ENCODE measurements around the gene ACAD9. TPM values are rescaled to one million over a fixed set of nuclear protein-coding genes. Genes with fewer than 3 reads are reported as not detected.

Gene ACAD9
- total and polyA plus RNA-seq, 10 of the 15 experiments (the other 5 are each of a cell fraction or from before 2014, with no cell fraction given): 12.7 to 63.1 (median 43.7) TPM

GRCh38 chr3:128908951-128909350 lies 29.5 kb downstream of the ACAD9 start (continued):
- TF ChIP-seq HSF1 (IDR thresholded peaks at IDR 0.05; ENCODE audit: low read depth, low read length): no peak

GRCh38 chr3:128910006-128910405 lies 30.6 kb downstream of the ACAD9 start:
- Histone ChIP-seq H3K9ac (ENCODE audit: control insufficient read depth, insufficient read depth, low read length) (no peak overlapping the region), H3K9me3 (replicated peaks; ENCODE audit: control insufficient read depth, insufficient read depth, low read length) (no peaks in the 10 kb centered on the region), H3K36me3 (ENCODE audit: control insufficient read depth in 2 of 2, insufficient read depth in 2 of 2, low read length in 1 of 2) (peaks cover 17 to 29% of the 10 kb centered on the region in 2 experiments), H3K27ac (ENCODE audit: control insufficient read depth, insufficient read depth) (no peak overlapping the region), H3K4me1 (ENCODE audit: control insufficient read depth, insufficient read depth, low read length) (no peaks in the 10 kb centered on the region), H3K4me2 (ENCODE audit: control insufficient read depth, insufficient read depth) (no peak overlapping the region), H3K27me3 (replicated peaks in 1 of 2; ENCODE audit: control insufficient read depth in 2 of 2, insufficient read depth in 2 of 2, low read length in 1 of 2) (no peaks in the 10 kb centered on the region), H2AFZ (ENCODE audit: control insufficient read depth, low read depth, low read length) (no peak overlapping the region), H3K79me2 (ENCODE audit: control insufficient read depth, insufficient read depth, low read length) (no peaks in the 10 kb centered on the region), H3K4me3 (no peak overlapping the region), H4K20me1 (ENCODE audit: control insufficient read depth, insufficient read depth) (no peaks in the 10 kb centered on the region)
- intact Hi-C loops (cut with micrococcal nuclease; ENCODE audit: unreplicated experiment): no loop called here
- ChIA-PET RAD21 (ENCODE audit: unreplicated experiment) (no interaction called here), SMC1A (ENCODE audit: uncharacterized antibody, unreplicated experiment) (no interaction called here), POLR2A (no interaction called here), CTCF (no interaction called here)
- WGBS (ENCODE audit: insufficient coverage, insufficient replicate concordance, low lambda C conversion rate, missing lambda C conversion rate): 91% methylated on average over 13 of the region's 13 CpGs
- no TSS peak for BruUV-seq (replicated peaks)
- ATAC-seq (no peak), FAIRE-seq (no peak), DNase-seq (ENCODE audit: low read depth, low spot score) (no peak)
- peak; percentile 23; the same call in 1 of the 2 replicates for TF ChIP-seq POLR2A (IDR thresholded peaks at IDR 0.05; ENCODE audit: low read depth, low read length)
- TF ChIP-seq LARP7 (IDR thresholded peaks at IDR 0.05): no peak
- in situ Hi-C loops (cut with MboI): no loop called here

GRCh38 chr3:128911911-128912310 lies 32.5 kb downstream of the ACAD9 start:
- RAD21 ChIA-PET (ENCODE audit: unreplicated experiment): no interaction called here
- no peaks in the 10 kb centered on the region for H3K79me2 ChIP-seq (ENCODE audit: control insufficient read depth, insufficient read depth, low read length)
- BruUV-seq (replicated peaks): no TSS peak
- no peaks in the 10 kb centered on the region for H3K27me3 ChIP-seq (replicated peaks in 1 of 2; ENCODE audit: control insufficient read depth in 2 of 2, insufficient read depth in 2 of 2, low read length in 1 of 2)
- H3K9me3 ChIP-seq (replicated peaks; ENCODE audit: control insufficient read depth, insufficient read depth, low read length): no peaks in the 10 kb centered on the region
- H3K4me3 ChIP-seq: no peak overlapping the region
- FAIRE-seq (no peak), DNase-seq (ENCODE audit: low read depth, low spot score) (no peak), ATAC-seq (no peak)
- no peak overlapping the region for H3K9ac ChIP-seq (ENCODE audit: control insufficient read depth, insufficient read depth, low read length)
- POLR2A ChIA-PET: no interaction called here
- in situ Hi-C loops (cut with MboI): no loop called here
- no peak overlapping the region for H3K27ac ChIP-seq (ENCODE audit: control insufficient read depth, insufficient read depth)
- intact Hi-C loops (cut with micrococcal nuclease; ENCODE audit: unreplicated experiment): no loop called here
- SMC1A ChIA-PET (ENCODE audit: uncharacterized antibody, unreplicated experiment): no interaction called here
- TF ChIP-seq RFX5 (IDR thresholded peaks at IDR 0.05; ENCODE audit: low read depth, low read length): no peak
- TF ChIP-seq ELK1 (IDR thresholded peaks at IDR 0.05; ENCODE audit: low read depth, low read length): no peak
- no peak for TF ChIP-seq MAX (IDR thresholded peaks at IDR 0.05; ENCODE audit: low read depth, low read length)
- TF ChIP-seq HDAC2 (IDR thresholded peaks at IDR 0.05): no peak
- no peak for TF ChIP-seq CBX3 (IDR thresholded peaks at IDR 0.05; ENCODE audit: borderline replicate concordance, low read depth)
- no peak for TF ChIP-seq STAT1 (conservative IDR thresholded peaks at IDR 0.05)
- TF ChIP-seq SREBF2 (IDR thresholded peaks at IDR 0.05; ENCODE audit: low read length): no peak
- H4K20me1 ChIP-seq (ENCODE audit: control insufficient read depth, insufficient read depth): no peaks in the 10 kb centered on the region
- H3K4me1 ChIP-seq (ENCODE audit: control insufficient read depth, insufficient read depth, low read length): no peaks in the 10 kb centered on the region
- H3K36me3 ChIP-seq (ENCODE audit: control insufficient read depth in 2 of 2, insufficient read depth in 2 of 2, low read length in 1 of 2): peaks cover 20 to 23% of the 10 kb centered on the region in 2 experiments
- 84% methylated on average over 7 of the region's 7 CpGs for WGBS (ENCODE audit: insufficient coverage, insufficient replicate concordance, low lambda C conversion rate, missing lambda C conversion rate)
- CTCF ChIA-PET: no interaction called here
- H2AFZ ChIP-seq (ENCODE audit: control insufficient read depth, low read depth, low read length): no peak overlapping the region
- H3K4me2 ChIP-seq (ENCODE audit: control insufficient read depth, insufficient read depth): no peak overlapping the region

Measured in GM12878 (cell line).